ENCODE results near the gene ARSI. TPM values are rescaled to one million over a fixed set of nuclear protein-coding genes. Genes with fewer than 3 reads are reported as not detected.

ARSI gene
- total RNA-seq, 3 donors from 2014 or later: 0.48 to 1.3 (median 0.98) TPM

- Histone ChIP-seq H3K27ac (no peak overlapping the region), H3K9me3 (no peaks in the 10 kb centered on the region), H3K4me1 (no peaks in the 10 kb centered on the region), H3K36me3 (no peaks in the 10 kb centered on the region), H3K4me3 (no peak overlapping the region), H3K27me3 (no peaks in the 10 kb centered on the region)
- TF ChIP-seq POLR2AphosphoS5 (IDR thresholded peaks at IDR 0.05) (no peak), CTCF (IDR thresholded peaks at IDR 0.05) (no peak), POLR2A (IDR thresholded peaks at IDR 0.05) (no peak)
- no peak for DNase-seq (ENCODE audit: low spot score in 2 of 2)
- intact Hi-C loops (cut with DNase I; ENCODE audit: low total_unique reads): no loop called here
Measured at GRCh38 chr5:150341989-150342388, 39.3 kb upstream of the ARSI start.

- no peak for DNase-seq (ENCODE audit: low spot score in 2 of 2)
- no peak for TF ChIP-seq POLR2AphosphoS5 (IDR thresholded peaks at IDR 0.05)
- TF ChIP-seq CTCF (IDR thresholded peaks at IDR 0.05): no peak
- TF ChIP-seq POLR2A (IDR thresholded peaks at IDR 0.05): no peak
- intact Hi-C loops (cut with DNase I; ENCODE audit: low total_unique reads): no loop called here
- Histone ChIP-seq H3K4me1 (no peaks in the 10 kb centered on the region), H3K27ac (no peak overlapping the region), H3K4me3 (no peak overlapping the region), H3K9me3 (no peaks in the 10 kb centered on the region), H3K27me3 (no peaks in the 10 kb centered on the region), H3K36me3 (no peaks in the 10 kb centered on the region)
Measured at GRCh38 chr5:150341331-150341730, 38.6 kb upstream of the ARSI start.

GRCh38 chr5:150340614-150341255 is 38.0 kb upstream of the ARSI start:
- TF ChIP-seq CTCF (IDR thresholded peaks at IDR 0.05) (no peak), POLR2AphosphoS5 (IDR thresholded peaks at IDR 0.05) (no peak), POLR2A (IDR thresholded peaks at IDR 0.05) (no peak)
- Histone ChIP-seq H3K9me3 (no peaks in the 10 kb centered on the region), H3K27ac (no peak overlapping the region), H3K27me3 (no peaks in the 10 kb centered on the region), H3K4me1 (no peaks in the 10 kb centered on the region), H3K4me3 (no peak overlapping the region), H3K36me3 (no peaks in the 10 kb centered on the region)
- intact Hi-C loops (cut with DNase I; ENCODE audit: low total_unique reads): no loop called here
- DNase-seq (ENCODE audit: low spot score in 2 of 2): no peak

- DNase-seq (ENCODE audit: low spot score in 2 of 2): no peak
- TF ChIP-seq POLR2A (IDR thresholded peaks at IDR 0.05): no peak
- TF ChIP-seq POLR2AphosphoS5 (IDR thresholded peaks at IDR 0.05): no peak
- TF ChIP-seq CTCF (IDR thresholded peaks at IDR 0.05): no peak
- intact Hi-C loops (cut with DNase I; ENCODE audit: low total_unique reads): no loop called here
Measured at GRCh38 chr5:150339841-150340240, 37.1 kb upstream of the ARSI start.

GRCh38 chr5:150339165-150339564 is 36.5 kb upstream of the ARSI start:
- no peak for TF ChIP-seq POLR2A (IDR thresholded peaks at IDR 0.05)
- no peak for TF ChIP-seq CTCF (IDR thresholded peaks at IDR 0.05)
- TF ChIP-seq POLR2AphosphoS5 (IDR thresholded peaks at IDR 0.05): no peak
- Histone ChIP-seq H3K4me1 (no peaks in the 10 kb centered on the region), H3K27me3 (no peaks in the 10 kb centered on the region), H3K4me3 (no peak overlapping the region), H3K27ac (no peak overlapping the region), H3K36me3 (no peaks in the 10 kb centered on the region), H3K9me3 (no peaks in the 10 kb centered on the region)
- DNase-seq (ENCODE audit: low spot score in 2 of 2): no peak
- intact Hi-C loops (cut with DNase I; ENCODE audit: low total_unique reads): no loop called here

More at GRCh38 chr5:150339841-150340240, 37.1 kb upstream of the ARSI start:
- Histone ChIP-seq H3K4me1 (no peaks in the 10 kb centered on the region), H3K36me3 (no peaks in the 10 kb centered on the region), H3K9me3 (no peaks in the 10 kb centered on the region), H3K27me3 (no peaks in the 10 kb centered on the region), H3K4me3 (no peak overlapping the region), H3K27ac (no peak overlapping the region)
